Endometrium (tissue), 2 donors: ENCODE measurements around the gene DGKK.

Experiments used
- FAIRE-seq: peaks from 2 replicates; lab custom pipeline; 2012; peaks lifted over from hg19 to GRCh38; lab: Jason Lieb, UNC
- donor health status: control.
- donor health status: control.

Gene DGKK

GRCh38 chrX:50470103-50471031, at the start of gene DGKK:
DGKK (minus strand) TSS chrX:50470825; CDS start chrX:50470678, 147 bp downstream.
- no peak for FAIRE-seq

- FAIRE-seq: no peak
Observed at GRCh38 chrX:50514811-50515210, 44.2 kb upstream of the DGKK start.

GRCh38 chrX:50497114-50497513, 26.5 kb upstream of the DGKK start:
- no peak for FAIRE-seq

- FAIRE-seq: no peak
Observed at GRCh38 chrX:50495616-50496015, 25.0 kb upstream of the DGKK start.

GRCh38 chrX:50492720-50493119, 22.1 kb upstream of the DGKK start:
- FAIRE-seq: no peak

GRCh38 chrX:50484662-50485061, 14.0 kb upstream of the DGKK start:
- FAIRE-seq: no peak

GRCh38 chrX:50483283-50483682, 12.7 kb upstream of the DGKK start:
- no peak for FAIRE-seq

GRCh38 chrX:50475208-50475607, 4.6 kb upstream of the DGKK start:
- no peak for FAIRE-seq

GRCh38 chrX:50471390-50471789, 765 bp upstream of the DGKK start:
- FAIRE-seq: no peak

- FAIRE-seq: no peak
Observed at GRCh38 chrX:50469206-50469605, 1.4 kb downstream of the DGKK start.

- no peak for FAIRE-seq
Observed at GRCh38 chrX:50459615-50460014, 11.0 kb downstream of the DGKK start.

GRCh38 chrX:50458483-50458882, 12.1 kb downstream of the DGKK start:
- FAIRE-seq: no peak

- no peak for FAIRE-seq
Observed at GRCh38 chrX:50456712-50457484, 13.7 kb downstream of the DGKK start.

GRCh38 chrX:50452782-50453181, 17.8 kb downstream of the DGKK start:
- no peak for FAIRE-seq

GRCh38 chrX:50450324-50450723, 20.3 kb downstream of the DGKK start:
- FAIRE-seq: no peak

GRCh38 chrX:50448565-50448964, 22.1 kb downstream of the DGKK start:
- no peak for FAIRE-seq

GRCh38 chrX:50447535-50447934, 23.1 kb downstream of the DGKK start:
- no peak for FAIRE-seq

- FAIRE-seq: no peak
Observed at GRCh38 chrX:50442426-50443116, 28.1 kb downstream of the DGKK start.

- no peak for FAIRE-seq
Observed at GRCh38 chrX:50436797-50437196, 33.8 kb downstream of the DGKK start.

GRCh38 chrX:50432829-50433289, 37.8 kb downstream of the DGKK start:
- no peak for FAIRE-seq

GRCh38 chrX:50431623-50432022, 39.0 kb downstream of the DGKK start:
- no peak for FAIRE-seq

- FAIRE-seq: no peak
Observed at GRCh38 chrX:50430917-50431575, 39.6 kb downstream of the DGKK start.
